Rectal smooth muscle tissue (tissue), 1 donor: ENCODE results near the gene FGF14.

ENCODE experiments used
- H3K27ac ChIP-seq: one replicate; pipeline ENCODE4 v1.7.0; 2013; ENCODE audit warnings: low read depth, low read length, inconsistent platforms
- H3K27me3 ChIP-seq: one replicate; pipeline ENCODE4 v1.7.0; 2013; ENCODE audit warnings: low read length; ENCODE audit not compliant: control insufficient read depth, insufficient read depth
- H3K36me3 ChIP-seq: one replicate; pipeline ENCODE4 v1.7.0; 2013; ENCODE audit warnings: low read length; ENCODE audit not compliant: control insufficient read depth, insufficient read depth
- H3K4me1 ChIP-seq: one replicate; pipeline ENCODE4 v1.7.0; 2013; ENCODE audit warnings: low read length; ENCODE audit not compliant: control insufficient read depth, insufficient read depth
- H3K4me3 ChIP-seq: one replicate; pipeline ENCODE4 v1.7.0; 2013; ENCODE audit warnings: low read length
- H3K9ac ChIP-seq: one replicate; pipeline ENCODE4 v1.7.0; 2013; ENCODE audit warnings: low read length

The FGF14 gene

GRCh38 chr13:102322211-102322610, 79.6 kb downstream of the FGF14 start:
- H3K27me3 ChIP-seq = no peaks in the 10 kb centered on the region
- H3K4me1 ChIP-seq = no peaks in the 10 kb centered on the region
- H3K27ac ChIP-seq = no peak overlapping the region
- H3K36me3 ChIP-seq = no peaks in the 10 kb centered on the region
- no peak overlapping the region for H3K4me3 ChIP-seq
- H3K9ac ChIP-seq = no peak overlapping the region

DNA sequence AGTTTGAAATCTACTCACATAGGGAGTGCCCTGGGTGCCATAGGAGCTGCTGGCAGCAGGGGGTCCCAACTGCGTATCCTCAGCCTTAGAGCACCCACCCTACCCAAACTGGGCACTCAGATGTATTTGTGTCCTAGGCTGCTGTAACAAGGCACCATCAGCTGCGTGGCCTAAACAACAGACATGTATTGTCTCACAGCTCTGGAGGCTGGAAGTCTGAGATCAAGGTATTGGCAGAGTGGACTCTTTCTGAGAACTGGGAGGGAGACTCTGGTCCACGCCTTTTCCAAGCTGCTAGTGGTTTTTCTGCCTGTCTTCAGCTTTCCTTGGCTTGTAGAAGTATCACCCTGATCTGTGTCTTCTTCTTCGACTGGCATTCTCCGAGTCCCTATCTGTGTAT, 83.6 kb downstream of the FGF14 start:
- Histone ChIP-seq H3K9ac (no peak overlapping the region), H3K27ac (peak overlapping the region; percentile 40), H3K4me1 (no peaks in the 10 kb centered on the region), H3K27me3 (no peaks in the 10 kb centered on the region), H3K4me3 (no peak overlapping the region), H3K36me3 (no peaks in the 10 kb centered on the region)

DNA sequence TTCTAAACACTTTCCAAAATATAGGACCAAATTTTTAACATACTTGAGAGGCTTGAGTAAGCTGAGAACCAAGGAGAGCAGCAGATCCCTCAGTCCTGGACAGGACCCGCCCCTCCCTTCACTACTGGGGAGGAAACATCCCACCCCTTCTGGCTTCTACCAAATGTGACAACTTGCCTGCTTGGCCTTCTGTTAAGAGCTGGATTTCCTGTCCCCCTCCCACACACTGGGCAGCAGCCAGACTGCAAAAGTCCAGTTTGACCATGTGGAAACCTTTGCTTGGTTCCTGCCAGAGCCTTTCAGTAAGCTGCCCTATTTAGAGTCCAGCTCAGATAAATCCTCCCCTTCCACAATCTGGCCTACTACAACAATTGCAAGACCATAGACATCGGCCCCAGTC, 84.3 kb downstream of the FGF14 start:
- no peak overlapping the region for H3K9ac ChIP-seq
- peaks cover 3% of the 10 kb centered on the region for H3K4me1 ChIP-seq
- no peak overlapping the region for H3K27ac ChIP-seq
- no peaks in the 10 kb centered on the region for H3K27me3 ChIP-seq
- no peaks in the 10 kb centered on the region for H3K36me3 ChIP-seq
- H3K4me3 ChIP-seq = no peak overlapping the region

GRCh38 chr13:102316732-102317131, 85.1 kb downstream of the FGF14 start:
- H3K27me3 ChIP-seq = no peaks in the 10 kb centered on the region
- no peak overlapping the region for H3K27ac ChIP-seq

GRCh38 chr13:102312841-102313240, 89.0 kb downstream of the FGF14 start:
- H3K27me3 ChIP-seq = no peaks in the 10 kb centered on the region
- peaks cover 7% of the 10 kb centered on the region for H3K4me1 ChIP-seq
- H3K9ac ChIP-seq = no peak overlapping the region
- H3K27ac ChIP-seq = no peak overlapping the region
- H3K36me3 ChIP-seq = no peaks in the 10 kb centered on the region
- H3K4me3 ChIP-seq = peak overlapping the region; percentile 24

More at GRCh38 chr13:102316732-102317131, 85.1 kb downstream of the FGF14 start:
- no peak overlapping the region for H3K9ac ChIP-seq
- peaks cover 3% of the 10 kb centered on the region for H3K4me1 ChIP-seq
- H3K4me3 ChIP-seq = no peak overlapping the region
- H3K36me3 ChIP-seq = no peaks in the 10 kb centered on the region

DNA sequence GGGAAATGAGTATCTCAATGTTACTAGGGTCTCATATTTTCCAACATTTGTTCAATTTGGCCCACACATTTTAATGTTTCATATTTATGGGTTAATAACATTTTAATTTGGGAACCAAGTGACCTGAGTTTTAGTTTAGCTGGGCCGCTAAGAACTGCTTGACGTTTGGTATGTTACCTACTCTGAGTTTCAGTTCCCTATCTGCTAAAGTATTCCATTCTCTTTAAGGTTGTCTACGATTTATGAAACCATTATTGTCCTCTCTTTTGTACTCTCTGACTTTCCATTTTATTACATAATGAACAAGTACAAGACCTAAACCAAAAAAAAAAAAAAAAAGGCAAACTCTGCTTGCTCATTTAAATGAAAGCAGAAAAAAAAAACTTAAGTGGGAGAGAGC, 89.9 kb downstream of the FGF14 start:
- Histone ChIP-seq H3K9ac (no peak overlapping the region), H3K27ac (peak overlapping the region; percentile 24), H3K4me3 (no peak overlapping the region), H3K4me1 (peaks cover 7% of the 10 kb centered on the region), H3K36me3 (no peaks in the 10 kb centered on the region), H3K27me3 (no peaks in the 10 kb centered on the region)

GRCh38 chr13:102311419-102311796, 90.4 kb downstream of the FGF14 start:
- Histone ChIP-seq H3K27me3 (no peaks in the 10 kb centered on the region), H3K27ac (peak overlapping the region; percentile 24), H3K4me3 (no peak overlapping the region), H3K4me1 (peaks cover 7% of the 10 kb centered on the region), H3K36me3 (no peaks in the 10 kb centered on the region), H3K9ac (no peak overlapping the region)

DNA sequence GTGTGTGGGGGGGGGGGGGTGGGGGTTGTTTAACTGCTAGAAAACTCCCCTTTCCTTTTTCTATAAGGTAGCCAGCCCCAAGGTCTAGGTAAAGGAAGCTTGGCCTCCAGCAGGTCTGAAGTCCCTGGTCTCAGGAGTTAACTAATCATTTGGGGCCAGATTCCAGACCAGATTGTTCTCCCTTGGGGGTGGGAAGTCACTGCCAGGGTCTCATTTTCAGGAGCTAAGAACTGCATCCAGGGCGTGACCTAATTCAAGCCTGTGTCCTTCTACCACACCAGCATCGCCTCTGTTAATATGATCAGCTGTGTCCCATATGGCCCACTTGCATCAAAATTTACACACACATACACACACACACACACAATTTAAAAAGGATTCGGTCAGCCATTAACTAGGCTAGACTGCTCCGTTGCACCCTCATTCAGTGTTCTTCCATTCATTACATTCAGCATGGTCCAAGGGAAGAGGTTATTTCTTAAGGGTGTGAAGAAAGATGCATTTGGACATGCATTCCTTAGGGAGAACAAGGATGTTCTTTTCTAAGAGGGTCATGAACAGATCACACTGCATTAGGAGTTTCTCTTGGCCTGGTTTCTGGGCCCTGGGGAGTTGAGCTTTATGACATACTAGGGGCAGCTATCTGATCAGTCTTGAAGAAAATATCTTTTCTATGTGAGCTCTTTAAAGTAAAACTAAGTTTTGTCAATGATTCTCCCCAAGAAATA, 91.0 kb downstream of the FGF14 start:
- Histone ChIP-seq H3K36me3 (no peaks in the 10 kb centered on the region), H3K4me3 (no peak overlapping the region), H3K9ac (no peak overlapping the region), H3K27me3 (no peaks in the 10 kb centered on the region), H3K4me1 (peaks cover 7% of the 10 kb centered on the region), H3K27ac (peak overlapping the region; percentile 24)

DNA sequence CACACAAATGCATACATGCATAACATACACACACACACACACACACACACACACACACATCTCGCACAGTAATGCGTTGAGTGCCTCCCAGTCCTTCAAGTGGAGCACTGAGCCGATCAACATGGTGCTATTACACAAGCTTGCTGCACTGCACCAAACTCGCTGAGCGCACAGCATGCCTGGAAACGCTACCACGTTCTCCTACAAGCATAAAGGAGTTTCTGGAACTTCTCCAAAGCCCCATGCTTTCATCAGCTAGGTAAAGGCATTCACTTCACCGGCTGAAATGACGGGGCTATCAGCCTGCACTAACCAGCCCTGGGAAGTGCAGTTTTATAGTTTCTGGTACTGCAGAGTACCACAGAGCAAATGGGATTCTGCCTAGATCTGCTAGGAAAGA, 92.7 kb downstream of the FGF14 start:
- no peak overlapping the region for H3K27ac ChIP-seq
- H3K27me3 ChIP-seq = no peaks in the 10 kb centered on the region
- H3K4me3 ChIP-seq = no peak overlapping the region
- no peak overlapping the region for H3K9ac ChIP-seq
- no peaks in the 10 kb centered on the region for H3K36me3 ChIP-seq
- H3K4me1 ChIP-seq = peaks cover 7% of the 10 kb centered on the region

- Histone ChIP-seq H3K27me3 (no peaks in the 10 kb centered on the region), H3K4me1 (no peaks in the 10 kb centered on the region), H3K9ac (no peak overlapping the region), H3K36me3 (no peaks in the 10 kb centered on the region), H3K27ac (no peak overlapping the region), H3K4me3 (no peak overlapping the region)
Measured at GRCh38 chr13:102302534-102302933, 99.3 kb downstream of the FGF14 start.

GRCh38 chr13:102300379-102300778, 101.5 kb downstream of the FGF14 start:
- Histone ChIP-seq H3K9ac (no peak overlapping the region), H3K4me1 (no peaks in the 10 kb centered on the region), H3K36me3 (no peaks in the 10 kb centered on the region), H3K4me3 (no peak overlapping the region), H3K27ac (no peak overlapping the region), H3K27me3 (no peaks in the 10 kb centered on the region)

DNA sequence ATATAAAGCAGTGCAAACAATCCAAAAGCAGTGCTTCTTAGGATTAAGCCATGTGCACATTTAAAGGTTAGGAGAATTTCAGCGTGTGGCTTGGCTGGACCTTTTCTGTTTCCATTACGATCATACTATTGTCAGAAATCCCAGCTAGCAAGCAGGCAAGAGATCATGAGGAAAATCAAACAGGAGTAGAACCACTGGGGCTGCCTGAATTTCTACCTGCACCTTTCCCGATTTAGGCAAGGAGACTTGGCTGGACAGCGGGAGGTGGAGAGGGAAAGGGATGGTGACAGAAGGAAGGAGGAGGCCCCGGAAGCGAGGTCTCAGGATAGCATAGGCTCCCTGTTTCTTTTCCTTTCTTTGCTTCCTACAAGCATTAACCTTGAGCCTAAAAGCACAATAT, 102.5 kb downstream of the FGF14 start:
- Histone ChIP-seq H3K4me3 (no peak overlapping the region), H3K4me1 (no peaks in the 10 kb centered on the region), H3K27me3 (no peaks in the 10 kb centered on the region), H3K36me3 (no peaks in the 10 kb centered on the region), H3K27ac (no peak overlapping the region), H3K9ac (no peak overlapping the region)

- no peak overlapping the region for H3K9ac ChIP-seq
- no peak overlapping the region for H3K4me3 ChIP-seq
- no peak overlapping the region for H3K27ac ChIP-seq
- no peaks in the 10 kb centered on the region for H3K4me1 ChIP-seq
- H3K36me3 ChIP-seq = no peaks in the 10 kb centered on the region
- H3K27me3 ChIP-seq = no peaks in the 10 kb centered on the region
Measured at GRCh38 chr13:102298051-102298450, 103.8 kb downstream of the FGF14 start.
